ENCODE data around the gene TCAF1.

Gene TCAF1

DNA sequence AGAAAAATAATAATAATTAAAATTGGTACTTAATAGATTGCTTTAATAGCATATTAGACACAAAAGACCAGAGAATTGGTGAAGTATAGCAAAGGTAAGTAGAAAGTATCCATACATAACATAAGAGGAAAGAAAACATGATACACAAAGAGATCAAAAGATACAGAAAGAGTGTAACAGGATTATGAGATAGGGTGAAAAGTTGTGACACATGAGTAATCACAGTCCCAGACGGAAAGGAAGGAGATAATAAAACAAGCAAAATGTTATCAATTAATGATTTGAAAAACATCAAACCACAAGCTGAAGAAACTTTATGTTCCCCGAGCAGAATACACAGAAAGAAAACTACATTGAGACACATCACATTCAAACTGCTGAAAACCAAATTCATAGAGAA is 10.5 kb downstream of the TCAF1 start:
- peaks cover 91% of the 10 kb centered on the region for H3K79me2 ChIP-seq (ENCODE audit: insufficient read depth, low read length)
- H3K9ac ChIP-seq (ENCODE audit: low read depth, low read length) = no peak overlapping the region
- H3K36me3 ChIP-seq (ENCODE audit: insufficient read depth, low read length) = peaks cover 21% of the 10 kb centered on the region; the same call in 1 of the 2 replicates
- H3K4me3 ChIP-seq (ENCODE audit: low read depth in 1 of 2, low read length in 2 of 2) = no peak overlapping the region
- no peak overlapping the region for H2AFZ ChIP-seq (ENCODE audit: low read depth, low read length)
- no peaks in the 10 kb centered on the region for H3K4me1 ChIP-seq (ENCODE audit: insufficient read depth, low read length)
- H4K20me1 ChIP-seq (ENCODE audit: insufficient read depth, low read length) = peaks cover 3% of the 10 kb centered on the region; the same call in 1 of the 2 replicates
- H3K4me2 ChIP-seq (ENCODE audit: insufficient read depth, low read length) = no peak overlapping the region
- H3K27ac ChIP-seq (ENCODE audit: low read length) = no peak overlapping the region
- DNase-seq (no peak), ATAC-seq (ENCODE audit: insufficient read depth, low read depth) (no peak)
- no peaks in the 10 kb centered on the region for H3K27me3 ChIP-seq (ENCODE audit: insufficient read depth, low read length, poor library complexity)
- peaks cover 30% of the 10 kb centered on the region for H3K9me3 ChIP-seq (ENCODE audit: insufficient read depth, low read length, severe bottlenecking)
- no peak for TF ChIP-seq EZH2 (IDR thresholded peaks at IDR 0.05; ENCODE audit: borderline replicate concordance, low read depth, low read length, severe bottlenecking)
- TF ChIP-seq, protein P1, sequence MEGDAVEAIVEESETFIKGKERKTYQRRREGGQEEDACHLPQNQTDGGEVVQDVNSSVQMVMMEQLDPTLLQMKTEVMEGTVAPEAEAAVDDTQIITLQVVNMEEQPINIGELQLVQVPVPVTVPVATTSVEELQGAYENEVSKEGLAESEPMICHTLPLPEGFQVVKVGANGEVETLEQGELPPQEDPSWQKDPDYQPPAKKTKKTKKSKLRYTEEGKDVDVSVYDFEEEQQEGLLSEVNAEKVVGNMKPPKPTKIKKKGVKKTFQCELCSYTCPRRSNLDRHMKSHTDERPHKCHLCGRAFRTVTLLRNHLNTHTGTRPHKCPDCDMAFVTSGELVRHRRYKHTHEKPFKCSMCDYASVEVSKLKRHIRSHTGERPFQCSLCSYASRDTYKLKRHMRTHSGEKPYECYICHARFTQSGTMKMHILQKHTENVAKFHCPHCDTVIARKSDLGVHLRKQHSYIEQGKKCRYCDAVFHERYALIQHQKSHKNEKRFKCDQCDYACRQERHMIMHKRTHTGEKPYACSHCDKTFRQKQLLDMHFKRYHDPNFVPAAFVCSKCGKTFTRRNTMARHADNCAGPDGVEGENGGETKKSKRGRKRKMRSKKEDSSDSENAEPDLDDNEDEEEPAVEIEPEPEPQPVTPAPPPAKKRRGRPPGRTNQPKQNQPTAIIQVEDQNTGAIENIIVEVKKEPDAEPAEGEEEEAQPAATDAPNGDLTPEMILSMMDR (IDR thresholded peaks at IDR 0.05; ENCODE audit: borderline replicate concordance, extremely low read depth, low read length, poor library complexity, severe bottlenecking) = no peak

DNA sequence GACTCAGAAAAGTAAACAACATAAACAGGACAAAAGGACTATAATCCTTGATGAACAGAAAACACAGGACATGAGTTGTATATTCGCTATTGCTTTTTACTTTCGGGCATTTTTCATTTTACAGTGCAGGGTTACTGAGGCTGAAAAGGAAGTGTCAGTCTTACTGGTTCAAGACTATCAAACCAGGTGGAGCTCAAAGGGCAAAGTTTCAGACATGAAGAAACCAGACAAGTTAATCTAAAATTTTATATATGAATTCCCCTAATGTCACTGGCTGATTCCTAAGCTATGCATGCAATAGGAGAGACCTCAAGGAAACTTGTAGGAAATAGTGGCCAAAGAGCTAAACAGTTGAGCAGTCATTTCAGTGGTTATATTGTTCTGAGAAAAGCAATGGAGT is 11.4 kb downstream of the TCAF1 start:
- no peak overlapping the region for H3K27ac ChIP-seq (ENCODE audit: low read length)
- DNase-seq (no peak), ATAC-seq (ENCODE audit: insufficient read depth, low read depth) (no peak)
- H3K4me3 ChIP-seq (ENCODE audit: low read depth in 1 of 2, low read length in 2 of 2) = no peak overlapping the region
- no peaks in the 10 kb centered on the region for H3K27me3 ChIP-seq (ENCODE audit: insufficient read depth, low read length, poor library complexity)
- H3K4me2 ChIP-seq (ENCODE audit: insufficient read depth, low read length) = no peak overlapping the region
- peaks cover 89% of the 10 kb centered on the region for H3K79me2 ChIP-seq (ENCODE audit: insufficient read depth, low read length)
- H3K9ac ChIP-seq (ENCODE audit: low read depth, low read length) = no peak overlapping the region
- H2AFZ ChIP-seq (ENCODE audit: low read depth, low read length) = no peak overlapping the region
- H3K9me3 ChIP-seq (ENCODE audit: insufficient read depth, low read length, severe bottlenecking) = peaks cover 30% of the 10 kb centered on the region
- no peak for TF ChIP-seq EZH2 (IDR thresholded peaks at IDR 0.05; ENCODE audit: borderline replicate concordance, low read depth, low read length, severe bottlenecking)
- TF ChIP-seq, protein P1 (IDR thresholded peaks at IDR 0.05; ENCODE audit: borderline replicate concordance, extremely low read depth, low read length, poor library complexity, severe bottlenecking) = no peak
- peaks cover 11% of the 10 kb centered on the region; the same call in 1 of the 2 replicates for H4K20me1 ChIP-seq (ENCODE audit: insufficient read depth, low read length)
- H3K36me3 ChIP-seq (ENCODE audit: insufficient read depth, low read length) = peaks cover 21% of the 10 kb centered on the region; the same call in 1 of the 2 replicates
- H3K4me1 ChIP-seq (ENCODE audit: insufficient read depth, low read length) = no peaks in the 10 kb centered on the region

DNA sequence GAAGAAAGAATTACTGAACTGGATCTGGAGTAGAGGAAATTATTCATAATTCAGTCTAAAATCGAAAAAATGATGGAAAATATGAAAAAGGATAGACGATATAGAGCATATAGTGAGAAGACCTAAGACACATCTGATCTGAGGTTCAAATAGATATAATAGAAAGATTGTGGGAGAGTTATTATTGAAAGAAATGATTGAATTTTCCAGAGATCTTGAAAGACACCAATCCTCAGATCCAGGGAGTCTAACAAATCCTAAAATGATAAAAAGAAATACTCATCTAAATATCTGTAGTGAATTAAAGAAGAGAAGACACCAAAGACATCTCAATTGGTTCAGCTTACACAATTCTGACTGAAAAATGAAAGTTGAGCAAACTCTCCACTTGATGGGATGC is 12.9 kb downstream of the TCAF1 start:
- ATAC-seq (ENCODE audit: insufficient read depth, low read depth) = no peak
- Histone ChIP-seq H3K9ac (ENCODE audit: low read depth, low read length) (no peak overlapping the region), H3K27ac (ENCODE audit: low read length) (no peak overlapping the region), H3K4me3 (ENCODE audit: low read depth in 1 of 2, low read length in 2 of 2) (no peak overlapping the region), H3K36me3 (ENCODE audit: insufficient read depth, low read length) (peaks cover 21% of the 10 kb centered on the region), H3K4me2 (ENCODE audit: insufficient read depth, low read length) (no peak overlapping the region), H3K27me3 (ENCODE audit: insufficient read depth, low read length, poor library complexity) (no peaks in the 10 kb centered on the region), H3K4me1 (ENCODE audit: insufficient read depth, low read length) (no peaks in the 10 kb centered on the region), H3K79me2 (ENCODE audit: insufficient read depth, low read length) (peaks cover 80% of the 10 kb centered on the region), H4K20me1 (ENCODE audit: insufficient read depth, low read length) (peaks cover 17% of the 10 kb centered on the region; the same call in 1 of the 2 replicates), H2AFZ (ENCODE audit: low read depth, low read length) (no peak overlapping the region), H3K9me3 (ENCODE audit: insufficient read depth, low read length, severe bottlenecking) (peaks cover 27% of the 10 kb centered on the region)
- TF ChIP-seq EZH2 (IDR thresholded peaks at IDR 0.05; ENCODE audit: borderline replicate concordance, low read depth, low read length, severe bottlenecking) = no peak
- TF ChIP-seq, protein P1 (IDR thresholded peaks at IDR 0.05; ENCODE audit: borderline replicate concordance, extremely low read depth, low read length, poor library complexity, severe bottlenecking) = no peak
- no peak for DNase-seq
